Sigmoid colon (tissue), 4 donors: ENCODE data around the gene SLITRK4.

Source experiments
- EP300 ChIP-seq, 4 donors: sonication (generic); formaldehyde crosslinking; IDR thresholded peaks; one replicate each; pipeline ENCODE4 v1.6.1; 2017; ENCODE audit warnings: antibody characterized with exemption in 4 of 4
- POLR2A ChIP-seq, 2 donors: fragments of 450-650 bp; IDR thresholded peaks; one replicate each; pipeline ENCODE4 v1.6.1; 2016; ENCODE audit warnings: antibody characterized with exemption in 2 of 2, mild to moderate bottlenecking in 2 of 2, moderate library complexity in 2 of 2
- POLR2AphosphoS5 ChIP-seq, 4 donors: sonication (generic); formaldehyde crosslinking; IDR thresholded peaks; one replicate each; pipeline ENCODE4 v1.6.1; 2017; ENCODE audit warnings: antibody characterized with exemption in 4 of 4
- TF ChIP-seq, protein P1 (sequence below), 4 experiments: fragments of 450-650 bp in 3 of 4; fragments of 200-600 bp in 1 of 4; IDR thresholded peaks; one replicate each; pipeline ENCODE4 v1.5.1; 2016 to 2019; ENCODE audit warnings: antibody characterized with exemption in 4 of 4, mild to moderate bottlenecking in 3 of 4, moderate library complexity in 2 of 4

DNA sequence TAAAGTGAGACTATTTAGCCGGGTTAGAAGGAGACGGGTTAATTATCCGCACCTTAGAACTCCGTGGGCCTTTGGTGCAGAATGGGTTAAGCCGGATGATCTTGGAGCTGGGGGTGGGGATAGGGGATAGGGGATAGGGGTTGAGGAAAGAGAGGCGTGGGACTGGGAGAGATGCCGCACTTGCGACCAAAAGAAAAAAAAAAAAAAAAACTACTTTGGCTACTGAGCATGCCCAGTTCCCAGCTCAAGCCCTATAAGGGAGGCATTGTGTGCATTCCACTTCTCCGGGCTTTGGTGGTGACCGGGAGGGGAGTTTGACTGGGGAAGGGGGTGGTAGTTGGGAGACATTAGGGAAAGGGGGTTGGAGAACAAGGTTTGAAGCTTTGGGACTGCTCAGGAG lies at the start of gene SLITRK4:
- TF ChIP-seq, protein P1, sequence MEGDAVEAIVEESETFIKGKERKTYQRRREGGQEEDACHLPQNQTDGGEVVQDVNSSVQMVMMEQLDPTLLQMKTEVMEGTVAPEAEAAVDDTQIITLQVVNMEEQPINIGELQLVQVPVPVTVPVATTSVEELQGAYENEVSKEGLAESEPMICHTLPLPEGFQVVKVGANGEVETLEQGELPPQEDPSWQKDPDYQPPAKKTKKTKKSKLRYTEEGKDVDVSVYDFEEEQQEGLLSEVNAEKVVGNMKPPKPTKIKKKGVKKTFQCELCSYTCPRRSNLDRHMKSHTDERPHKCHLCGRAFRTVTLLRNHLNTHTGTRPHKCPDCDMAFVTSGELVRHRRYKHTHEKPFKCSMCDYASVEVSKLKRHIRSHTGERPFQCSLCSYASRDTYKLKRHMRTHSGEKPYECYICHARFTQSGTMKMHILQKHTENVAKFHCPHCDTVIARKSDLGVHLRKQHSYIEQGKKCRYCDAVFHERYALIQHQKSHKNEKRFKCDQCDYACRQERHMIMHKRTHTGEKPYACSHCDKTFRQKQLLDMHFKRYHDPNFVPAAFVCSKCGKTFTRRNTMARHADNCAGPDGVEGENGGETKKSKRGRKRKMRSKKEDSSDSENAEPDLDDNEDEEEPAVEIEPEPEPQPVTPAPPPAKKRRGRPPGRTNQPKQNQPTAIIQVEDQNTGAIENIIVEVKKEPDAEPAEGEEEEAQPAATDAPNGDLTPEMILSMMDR (IDR thresholded peaks at IDR 0.05): no peak
- TF ChIP-seq POLR2A (IDR thresholded peaks at IDR 0.05) (no peak), POLR2AphosphoS5 (IDR thresholded peaks at IDR 0.05) (no peak), EP300 (IDR thresholded peaks at IDR 0.05) (no peak)
